Mesodermal cell (in vitro differentiated cells): ENCODE measurements around the gene KLF12. TPM values are rescaled to one million over a fixed set of nuclear protein-coding genes. Genes with fewer than 3 reads are reported as not detected.

Experiments
- H3K27ac ChIP-seq: 2 replicates; pipeline ENCODE4 v1.7.0; 2013; ENCODE audit warnings: mild to moderate bottlenecking, low read depth, low read length, moderate library complexity; ENCODE audit not compliant: severe bottlenecking
- H3K36me3 ChIP-seq: 2 replicates; pipeline ENCODE4 v1.7.1; 2013; ENCODE audit warnings: mild to moderate bottlenecking, low read length, moderate library complexity; ENCODE audit not compliant: control insufficient read depth, insufficient read depth
- H3K4me1 ChIP-seq: one replicate; pipeline ENCODE4 v1.7.1; 2013; ENCODE audit warnings: mild to moderate bottlenecking, low read length; ENCODE audit not compliant: insufficient read depth, control insufficient read depth, poor library complexity, severe bottlenecking
- H3K4me3 ChIP-seq: 2 replicates; pipeline ENCODE4 v1.7.0; 2013; ENCODE audit warnings: low read length, control low read depth, mild to moderate bottlenecking; ENCODE audit not compliant: insufficient read depth, poor library complexity, severe bottlenecking; ENCODE audit errors: extremely low read depth
- H3K9me3 ChIP-seq: 2 replicates; pipeline ENCODE4 v1.7.1; 2013; ENCODE audit warnings: mild to moderate bottlenecking, low read length, moderate library complexity; ENCODE audit not compliant: control insufficient read depth
- WGBS, 2 experiments: methylation state at CpG; one replicate each; pipeline ENCODE4 v1.1.5; 2013; ENCODE audit warnings: missing lambda C conversion rate in 2 of 2; ENCODE audit not compliant: insufficient coverage in 2 of 2; 5-methylcytosine and 5-hydroxymethylcytosine counted together
- polyA plus RNA-seq, 2 experiments: library from polyadenylated mRNA; stranded (reverse); fragments of 50-300 nt; gene quantifications; one replicate each; pipeline ENCODE4 v1.2.3, GENCODE V29; 2013

KLF12 gene
- 9.9 TPM for polyA plus RNA-seq (2013, experiment 1 of 2)
- polyA plus RNA-seq (2013, experiment 2 of 2): 8.4 TPM

GRCh38 chr13:74134221-74134776 is at the start of gene KLF12:
TSS of gene KLF12 (minus strand) at chr13:74134404.
- WGBS, 2 experiments: 0% methylated on average over 7 to 23 of the region's 54 CpGs
- Histone ChIP-seq H3K36me3 (no peaks in the 10 kb centered on the region), H3K4me1 (peaks cover 4% of the 10 kb centered on the region)

GRCh38 chr13:74182491-74182890 is 48.3 kb upstream of the KLF12 start:
- no peak overlapping the region for H3K27ac ChIP-seq
- WGBS, 2 experiments: no CpG with 5 or more reads among the region's 1 CpG
- peaks cover 5% of the 10 kb centered on the region for H3K4me1 ChIP-seq
- no peaks in the 10 kb centered on the region for H3K9me3 ChIP-seq
- no peaks in the 10 kb centered on the region for H3K36me3 ChIP-seq
- H3K4me3 ChIP-seq: no peak overlapping the region

More at GRCh38 chr13:74134221-74134776, at the start of gene KLF12:
- H3K4me3 ChIP-seq: peak within 1 kb of the TSS; percentile 69
- no peaks in the 10 kb centered on the region for H3K9me3 ChIP-seq
- H3K27ac ChIP-seq: peak within 1 kb of the TSS; percentile 83

GRCh38 chr13:74174810-74175209 is 40.6 kb upstream of the KLF12 start:
- 100% methylated on average over 1 of the region's 2 CpGs; no CpG with 5 or more reads in 1 of the 2 experiments for WGBS, 2 experiments
- H3K27ac ChIP-seq: no peak overlapping the region

GRCh38 chr13:74173822-74174221 is 39.6 kb upstream of the KLF12 start:
- H3K4me1 ChIP-seq: no peaks in the 10 kb centered on the region
- H3K4me3 ChIP-seq: no peak overlapping the region
- H3K9me3 ChIP-seq: no peaks in the 10 kb centered on the region
- H3K27ac ChIP-seq: no peak overlapping the region
- no peaks in the 10 kb centered on the region for H3K36me3 ChIP-seq
- WGBS, 2 experiments: 60 to 89% methylated on average over 1 to 3 of the region's 3 CpGs

More at GRCh38 chr13:74174810-74175209, 40.6 kb upstream of the KLF12 start:
- Histone ChIP-seq H3K4me3 (no peak overlapping the region), H3K4me1 (no peaks in the 10 kb centered on the region), H3K9me3 (no peaks in the 10 kb centered on the region), H3K36me3 (no peaks in the 10 kb centered on the region)

GRCh38 chr13:74171641-74172040 is 37.4 kb upstream of the KLF12 start:
- H3K36me3 ChIP-seq: no peaks in the 10 kb centered on the region
- no peaks in the 10 kb centered on the region for H3K4me1 ChIP-seq
- no peak overlapping the region for H3K27ac ChIP-seq
- no peaks in the 10 kb centered on the region for H3K9me3 ChIP-seq
- no peak overlapping the region for H3K4me3 ChIP-seq

- no peaks in the 10 kb centered on the region for H3K9me3 ChIP-seq
- WGBS, 2 experiments: 71 to 88% methylated on average over 1 of the region's 1 CpG
- no peak overlapping the region for H3K27ac ChIP-seq
- no peaks in the 10 kb centered on the region for H3K4me1 ChIP-seq
- no peaks in the 10 kb centered on the region for H3K36me3 ChIP-seq
- H3K4me3 ChIP-seq: no peak overlapping the region
Measured at GRCh38 chr13:74169676-74170075, 35.5 kb upstream of the KLF12 start.

- Histone ChIP-seq H3K27ac (no peak overlapping the region), H3K4me1 (no peaks in the 10 kb centered on the region), H3K9me3 (no peaks in the 10 kb centered on the region), H3K4me3 (no peak overlapping the region), H3K36me3 (no peaks in the 10 kb centered on the region)
- 88 to 95% methylated on average over 4 of the region's 4 CpGs for WGBS, 2 experiments
Measured at GRCh38 chr13:74168263-74168675, 34.1 kb upstream of the KLF12 start.

- no peaks in the 10 kb centered on the region for H3K9me3 ChIP-seq
- no peak overlapping the region for H3K27ac ChIP-seq
- WGBS, 2 experiments: 94 to 100% methylated on average over 1 to 4 of the region's 6 CpGs
- H3K4me1 ChIP-seq: no peaks in the 10 kb centered on the region
- no peaks in the 10 kb centered on the region for H3K36me3 ChIP-seq
- no peak overlapping the region for H3K4me3 ChIP-seq
Measured at GRCh38 chr13:74166261-74167004, 32.2 kb upstream of the KLF12 start.

- Histone ChIP-seq H3K4me3 (no peak overlapping the region), H3K27ac (no peak overlapping the region)
- WGBS, 2 experiments: 80% methylated on average over 1 of the region's 2 CpGs; no CpG with 5 or more reads in 1 of the 2 experiments
Measured at GRCh38 chr13:74162782-74163181, 28.6 kb upstream of the KLF12 start.

GRCh38 chr13:74162135-74162534 is 27.9 kb upstream of the KLF12 start:
- Histone ChIP-seq H3K4me1 (no peaks in the 10 kb centered on the region), H3K27ac (no peak overlapping the region), H3K4me3 (no peak overlapping the region), H3K36me3 (no peaks in the 10 kb centered on the region), H3K9me3 (no peaks in the 10 kb centered on the region)
- 82 to 89% methylated on average over 2 of the region's 2 CpGs for WGBS, 2 experiments

More at GRCh38 chr13:74162782-74163181, 28.6 kb upstream of the KLF12 start:
- Histone ChIP-seq H3K4me1 (no peaks in the 10 kb centered on the region), H3K36me3 (no peaks in the 10 kb centered on the region), H3K9me3 (no peaks in the 10 kb centered on the region)
